HepG2 (cell line): ENCODE results near the gene IKBKE. TPM values are rescaled to one million over a fixed set of nuclear protein-coding genes. Genes with fewer than 3 reads are reported as not detected.

Experiments
- ATAC-seq: fragments of 200-7000 bp; cut with Tn5 transposase; 3 replicates; pipeline ENCODE4 v1.9.1; 2020; ENCODE audit warnings: mild to moderate bottlenecking, moderate library complexity
- BruUV-seq: library from RNA; stranded (reverse); fragments of 400-500 nt; replicated peaks from 2 replicates; lab custom pipeline; 2021; lab: Mats Ljungman, UMichigan
- CTCF ChIA-PET: fragments of 300-600 bp; formaldehyde crosslinking; extraction: SDS; loops from one replicate; lab custom pipeline; 2021; ENCODE audit warnings: low total read pairs, inconsistent platforms, low intra/inter-chr PET ratio; lab: Yijun Ruan, JAX
- POLR2A ChIA-PET: fragments of 350-600 bp; sonication (Branson Sonifier 250); formaldehyde crosslinking; loops from one replicate; lab custom pipeline; 2020; ENCODE audit warnings: antibody characterized with exemption, inconsistent platforms; lab: Yijun Ruan, JAX
- DNase-seq: peaks from one replicate; pipeline ENCODE4 v3.0.0-alpha.2; 2015; ENCODE audit warnings: low spot score
- FAIRE-seq: peaks from 3 replicates; lab custom pipeline; 2011; peaks lifted over from hg19 to GRCh38; lab: Jason Lieb, UNC
- H2AFZ ChIP-seq: one replicate; pipeline ENCODE4 v1.6.1; 2011; ENCODE audit warnings: low read length, inconsistent platforms
- H3K27ac ChIP-seq: fragments of 300-600 bp; 3 replicates; pipeline ENCODE4 v1.8.0; 2011; ENCODE audit warnings: mixed run types, mild to moderate bottlenecking, mixed read lengths, low read length, inconsistent platforms; ENCODE audit not compliant: insufficient read depth; ENCODE audit errors: extremely low read length
- H3K27me3 ChIP-seq, 2 experiments: fragments of 200-600 bp in 1 of 2; 2 replicates in 1 of 2; 3 replicates in 1 of 2; pipeline versions ENCODE4 v1.6.0 to v1.8.0; 2011; ENCODE audit warnings: low read length in 2 of 2, mild to moderate bottlenecking in 2 of 2, moderate library complexity in 2 of 2, inconsistent platforms in 1 of 2; ENCODE audit not compliant: insufficient read depth in 2 of 2, control insufficient read depth in 1 of 2
- H3K36me3 ChIP-seq, 2 experiments: fragments of 200-600 bp in 1 of 2; replicated peaks in 1 of 2; 2 replicates in 1 of 2; 3 replicates in 1 of 2; pipeline versions ENCODE4 v1.5.1 to v1.8.0; 2011; ENCODE audit warnings: low read length in 2 of 2, inconsistent platforms in 1 of 2; ENCODE audit not compliant: insufficient read depth in 2 of 2, control insufficient read depth in 1 of 2
- H3K4me1 ChIP-seq: 2 replicates; pipeline ENCODE4 v1.5.1; 2012; ENCODE audit warnings: low read length, inconsistent platforms; ENCODE audit not compliant: insufficient read depth
- H3K4me2 ChIP-seq: 2 replicates; pipeline ENCODE4 v1.6.0; 2011; ENCODE audit warnings: low read depth, low read length, inconsistent platforms
- H3K4me3 ChIP-seq, 3 experiments: fragments of 200-600 bp in 1 of 3; sonication (generic), shearing (Covaris generic) in 1 of 3; replicated peaks in 1 of 3; 2 replicates each; pipeline ENCODE4 v1.5.1; 2011 to 2016; ENCODE audit warnings: low read length in 3 of 3, inconsistent platforms in 2 of 3, low read depth in 2 of 3, mild to moderate bottlenecking in 2 of 3, control low read depth in 1 of 3, mixed read lengths in 1 of 3; ENCODE audit not compliant: insufficient read depth in 1 of 3
- H3K79me2 ChIP-seq: one replicate; pipeline ENCODE4 v1.6.1; 2011; ENCODE audit warnings: low read length, inconsistent platforms; ENCODE audit not compliant: insufficient read depth
- H3K9ac ChIP-seq: 2 replicates; pipeline ENCODE4 v1.6.0; 2011; ENCODE audit warnings: mild to moderate bottlenecking, low read depth, low read length, inconsistent platforms; ENCODE audit not compliant: insufficient read depth
- H3K9me3 ChIP-seq: 2 replicates; pipeline ENCODE4 v1.5.1; 2012; ENCODE audit warnings: mild to moderate bottlenecking, low read length
- H4K20me1 ChIP-seq: 2 replicates; pipeline ENCODE4 v1.6.0; 2011; ENCODE audit warnings: inconsistent platforms, mild to moderate bottlenecking, low read length, moderate library complexity; ENCODE audit not compliant: insufficient read depth
- CBX5 ChIP-seq: sonication (generic); formaldehyde crosslinking; IDR thresholded peaks from 2 replicates; pipeline ENCODE4 v1.4.0; 2020; ENCODE audit warnings: missing genetic modification reagents, borderline replicate concordance
- FOSL2 ChIP-seq: sonication (generic); formaldehyde crosslinking; IDR thresholded peaks from 2 replicates; pipeline ENCODE4 v1.4.0; 2020; ENCODE audit warnings: missing genetic modification reagents
- MAFF ChIP-seq: IDR thresholded peaks from 2 replicates; pipeline ENCODE4 v1.6.1; 2011; ENCODE audit warnings: low read depth, low read length, improper control_type of control experiment
- RARG ChIP-seq: sonication (generic); formaldehyde crosslinking; IDR thresholded peaks from 2 replicates; pipeline ENCODE4 v1.4.0; 2020; ENCODE audit warnings: low read depth, mild to moderate bottlenecking, missing genetic modification reagents
- TP53 ChIP-seq: sonication (generic); formaldehyde crosslinking; conservative IDR thresholded peaks from 2 replicates; pipeline ENCODE4 v1.4.0; 2020; ENCODE audit warnings: missing genetic modification reagents
- ZNF12 ChIP-seq: sonication (generic); formaldehyde crosslinking; IDR thresholded peaks from 2 replicates; pipeline ENCODE4 v1.5.0; 2020; ENCODE audit warnings: missing genetic modification reagents
- ZNF138 ChIP-seq: sonication (generic); formaldehyde crosslinking; IDR thresholded peaks from 2 replicates; pipeline ENCODE4 v1.5.0; 2020; ENCODE audit warnings: mild to moderate bottlenecking, low read depth, missing genetic modification reagents
- ZNF230 ChIP-seq: sonication (generic); formaldehyde crosslinking; IDR thresholded peaks from 2 replicates; pipeline ENCODE4 v1.4.0; 2020; ENCODE audit warnings: mild to moderate bottlenecking, missing genetic modification reagents
- ZNF24 ChIP-seq: fragments of 450-650 bp; IDR thresholded peaks from 2 replicates; pipeline ENCODE4 v1.6.1; 2017; ENCODE audit warnings: antibody characterized with exemption, mild to moderate bottlenecking
- ZNF281 ChIP-seq: sonication (generic); formaldehyde crosslinking; IDR thresholded peaks from 2 replicates; pipeline ENCODE4 v1.4.0; 2020; ENCODE audit warnings: missing genetic modification reagents, borderline replicate concordance
- WGBS: methylation state at CpG from one replicate; pipeline ENCODE4 v1.1.6; 2017; ENCODE audit warnings: low lambda C conversion rate; 5-methylcytosine and 5-hydroxymethylcytosine counted together
- in situ Hi-C: cut with HindIII; loops from 2 replicates; pipeline ENCODE4 v1.10.0; 2017; ENCODE audit warnings: low pct_unique_long_range_greater_than_20kb; ENCODE audit not compliant: extremely low pct_ligation_motif_present
- intact Hi-C: fragments of 100-400 bp; cut with micrococcal nuclease; formaldehyde crosslinking; loops from one replicate; pipeline ENCODE4 v1.10.0; 2022; ENCODE audit not compliant: unreplicated experiment
- polyA plus RNA-seq, 8 experiments: library from polyadenylated mRNA; depleted of rRNA in 3 of 8; stranded (reverse) in 7 of 8; unstranded in 1 of 8; fragments of >200 nt; fragmentation: Illumina TruSeq in 4 of 8; extraction: Trizol in 4 of 8; gene quantifications; 2 replicates each; pipeline versions ENCODE4 v1.2.1 to v1.2.3, GENCODE V29; 2011 to 2016; ENCODE audit warnings: low read depth in 4 of 8, missing spikeins in 1 of 8, mixed read lengths in 1 of 8; ENCODE audit not compliant: insufficient read depth in 1 of 8
- total RNA-seq, 5 experiments: library from RNA; depleted of rRNA; stranded (reverse); fragments of >200 nt; fragmentation: Illumina TruSeq; extraction: Trizol; gene quantifications; 2 replicates each; pipeline ENCODE4 v1.2.3, GENCODE V29; 2016; ENCODE audit warnings: low read depth in 1 of 5

The IKBKE gene
- total and polyA plus RNA-seq, 2 of the 13 experiments (the other 11 are each of a cell fraction or from before 2014, with no cell fraction given): 4.5 to 5.8 TPM

GRCh38 chr1:206503591-206504362 is 33.5 kb downstream of the IKBKE start:
- FAIRE-seq (no peak), DNase-seq (peak; percentile 15), ATAC-seq (no peak)
- BruUV-seq: no TSS peak
- Histone ChIP-seq H3K4me2 (0 out of 2 replicates have a peak overlapping the region, but pooled peaks have one; percentile 13), H2AFZ (no peak overlapping the region)
- CTCF ChIA-PET: no interaction called here
- intact Hi-C loops: no loop called here
- TF ChIP-seq ZNF12 (CRISPR knock-in tag): peak; percentile 95
- TF ChIP-seq MAFF: no peak
- TF ChIP-seq CBX5 (CRISPR knock-in tag): no peak
- TF ChIP-seq, all 625 proteins: peak for 1
- WGBS: 17% methylated on average over 7 of the region's 8 CpGs
- H3K9me3 ChIP-seq: no peaks in the 10 kb centered on the region
- H3K27ac ChIP-seq: no peak overlapping the region
- H4K20me1 ChIP-seq: no peaks in the 10 kb centered on the region
- H3K27me3 ChIP-seq: peaks cover 0 to 12% of the 10 kb centered on the region in 2 experiments; a peak in 2 of 5 replicates
- H3K9ac ChIP-seq: no peak overlapping the region
- no peak overlapping the region for H3K4me3 ChIP-seq
- POLR2A ChIA-PET: no interaction called here
- H3K79me2 ChIP-seq: no peaks in the 10 kb centered on the region
- no peaks in the 10 kb centered on the region for H3K36me3 ChIP-seq
- in situ Hi-C loops: no loop called here
- H3K4me1 ChIP-seq: peaks cover 32% of the 10 kb centered on the region

GRCh38 chr1:206504363-206504713 is 34.1 kb downstream of the IKBKE start:
- intact Hi-C loops (no loop called here), in situ Hi-C loops (no loop called here)
- H3K36me3 ChIP-seq: no peaks in the 10 kb centered on the region
- ChIA-PET POLR2A (no interaction called here), CTCF (no interaction called here)
- H3K27me3 ChIP-seq: peaks cover 0 to 13% of the 10 kb centered on the region in 2 experiments; a peak in 2 of 5 replicates
- no peak overlapping the region for H3K4me3 ChIP-seq
- H3K27ac ChIP-seq: no peak overlapping the region
- no peak overlapping the region for H3K4me2 ChIP-seq
- no peak for FAIRE-seq
- peaks cover 37% of the 10 kb centered on the region for H3K4me1 ChIP-seq
- TF ChIP-seq FOSL2 (CRISPR knock-in tag) (no peak), ZNF230 (CRISPR knock-in tag) (no peak), ZNF138 (CRISPR knock-in tag) (no peak), RARG (CRISPR knock-in tag) (no peak), ZNF281 (CRISPR knock-in tag) (no peak), TP53 (CRISPR knock-in tag) (no peak), ZNF24 (no peak)
- no peaks in the 10 kb centered on the region for H4K20me1 ChIP-seq
- BruUV-seq: no TSS peak
- no peak overlapping the region for H3K9ac ChIP-seq
- H2AFZ ChIP-seq: no peak overlapping the region
- ATAC-seq: no peak
- WGBS: 12% methylated on average over 3 of the region's 3 CpGs
- DNase-seq: no peak
- no peaks in the 10 kb centered on the region for H3K79me2 ChIP-seq
- no peaks in the 10 kb centered on the region for H3K9me3 ChIP-seq
